ENCODE data around the gene FOSL2. TPM values are rescaled to one million over a fixed set of nuclear protein-coding genes. Genes with fewer than 3 reads are reported as not detected.

FOSL2 gene
- total RNA-seq, 2 donors from 2014 or later = 27.5 to 33.9 TPM

- intact Hi-C loops (cut with DNase I) = no loop called here
- Histone ChIP-seq H3K27ac (no peak overlapping the region), H3K27me3 (no peaks in the 10 kb centered on the region), H3K4me1 (peaks cover 11% of the 10 kb centered on the region), H3K36me3 (replicated peaks in 1 of 2; ENCODE audit: insufficient read depth in 1 of 2, low read depth in 2 of 2) (no peaks in the 10 kb centered on the region), H3K9me3 (no peaks in the 10 kb centered on the region), H3K4me3 (no peak overlapping the region)
- WGBS, 2 donors = 62 to 68% methylated on average over 2 to 6 of the region's 6 CpGs
- DNase-seq (no peak), ATAC-seq (no peak)
- no peak for TF ChIP-seq CTCF (IDR thresholded peaks at IDR 0.05)
- no peak for TF ChIP-seq POLR2A (IDR thresholded peaks at IDR 0.05)
These were observed 12.4 kb upstream of the FOSL2 start for GRCh38 chr2:28380219-28380618.

GRCh38 chr2:28381225-28382180 lies 11.2 kb upstream of the FOSL2 start:
- Histone ChIP-seq H3K4me3 (no peak overlapping the region), H3K4me1 (peaks cover 11% of the 10 kb centered on the region), H3K27ac (no peak overlapping the region), H3K27me3 (no peaks in the 10 kb centered on the region), H3K36me3 (replicated peaks in 1 of 2; ENCODE audit: insufficient read depth in 1 of 2, low read depth in 2 of 2) (no peaks in the 10 kb centered on the region), H3K9me3 (no peaks in the 10 kb centered on the region)
- ATAC-seq (peak; percentile 54), DNase-seq (no peak)
- intact Hi-C loops (cut with DNase I) = no loop called here
- TF ChIP-seq POLR2A (IDR thresholded peaks at IDR 0.05) (no peak), CTCF (IDR thresholded peaks at IDR 0.05) (no peak)
- 69 to 86% methylated on average over 8 to 12 of the region's 12 CpGs for WGBS, 2 donors

GRCh38 chr2:28382755-28383154 lies 9.9 kb upstream of the FOSL2 start:
- 87 to 90% methylated on average over 6 to 7 of the region's 7 CpGs for WGBS, 2 donors
- no peak overlapping the region for H3K27ac ChIP-seq
- peaks cover 9% of the 10 kb centered on the region for H3K4me1 ChIP-seq
- ATAC-seq (no peak), DNase-seq (no peak)
- no peaks in the 10 kb centered on the region for H3K9me3 ChIP-seq
- no peaks in the 10 kb centered on the region for H3K36me3 ChIP-seq (replicated peaks in 1 of 2; ENCODE audit: insufficient read depth in 1 of 2, low read depth in 2 of 2)
- intact Hi-C loops (cut with DNase I) = no loop called here
- H3K4me3 ChIP-seq = no peak overlapping the region
- no peaks in the 10 kb centered on the region for H3K27me3 ChIP-seq
- no peak for TF ChIP-seq POLR2A (IDR thresholded peaks at IDR 0.05)
- no peak for TF ChIP-seq CTCF (IDR thresholded peaks at IDR 0.05)

- Histone ChIP-seq H3K4me1 (peaks cover 12% of the 10 kb centered on the region), H3K9me3 (no peaks in the 10 kb centered on the region), H3K27me3 (no peaks in the 10 kb centered on the region), H3K4me3 (no peak overlapping the region), H3K36me3 (replicated peaks in 1 of 2; ENCODE audit: insufficient read depth in 1 of 2, low read depth in 2 of 2) (no peaks in the 10 kb centered on the region), H3K27ac (no peak overlapping the region)
- DNase-seq (no peak), ATAC-seq (no peak)
- TF ChIP-seq POLR2A (IDR thresholded peaks at IDR 0.05) (no peak), CTCF (IDR thresholded peaks at IDR 0.05) (no peak)
- intact Hi-C loops (cut with DNase I) = no loop called here
- WGBS, 2 donors = 57 to 60% methylated on average over 6 of the region's 6 CpGs
These were observed 5.3 kb upstream of the FOSL2 start for GRCh38 chr2:28387082-28387960.
